ENCODE results near the gene JUP.

DNA sequence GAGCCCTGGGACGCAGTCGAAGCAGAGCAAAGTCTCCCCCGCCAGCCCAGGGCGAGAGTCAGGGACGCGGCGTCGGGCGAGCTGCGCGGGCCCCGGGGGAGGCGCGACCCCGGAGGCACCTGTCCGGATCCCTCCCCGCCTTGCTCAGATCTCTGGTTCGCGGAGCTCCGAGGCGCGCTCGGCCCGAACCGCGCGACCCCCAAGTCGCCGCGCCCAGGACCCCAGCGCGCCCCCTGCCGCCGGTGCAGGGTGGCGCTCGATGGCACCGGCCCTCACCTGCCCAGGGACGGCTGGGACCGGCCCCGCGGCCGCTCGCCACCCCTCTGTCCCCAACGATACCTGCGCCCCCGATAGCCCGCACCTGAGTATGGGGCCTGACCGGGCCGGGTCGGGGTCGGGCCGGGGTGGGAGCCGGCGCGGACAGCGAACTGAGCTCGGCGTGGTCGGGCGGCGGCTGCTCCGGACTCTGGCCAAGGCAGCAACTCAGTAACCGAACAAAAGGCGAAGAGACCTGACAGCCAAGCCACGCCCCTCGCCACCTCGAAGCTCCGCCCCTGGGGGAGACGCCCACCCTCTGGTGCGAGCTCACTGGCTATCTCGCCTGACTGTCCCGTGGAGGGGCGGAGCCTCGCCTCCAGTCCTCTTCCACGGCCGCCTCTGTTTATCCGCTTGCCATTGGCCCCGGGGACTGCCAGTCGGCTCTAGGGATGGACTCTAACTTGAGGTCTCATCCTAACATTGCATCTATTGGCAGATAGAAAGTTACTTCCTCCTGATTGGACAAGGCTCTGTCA lies at the start of gene JUP:
- TF ChIP-seq, protein P1, sequence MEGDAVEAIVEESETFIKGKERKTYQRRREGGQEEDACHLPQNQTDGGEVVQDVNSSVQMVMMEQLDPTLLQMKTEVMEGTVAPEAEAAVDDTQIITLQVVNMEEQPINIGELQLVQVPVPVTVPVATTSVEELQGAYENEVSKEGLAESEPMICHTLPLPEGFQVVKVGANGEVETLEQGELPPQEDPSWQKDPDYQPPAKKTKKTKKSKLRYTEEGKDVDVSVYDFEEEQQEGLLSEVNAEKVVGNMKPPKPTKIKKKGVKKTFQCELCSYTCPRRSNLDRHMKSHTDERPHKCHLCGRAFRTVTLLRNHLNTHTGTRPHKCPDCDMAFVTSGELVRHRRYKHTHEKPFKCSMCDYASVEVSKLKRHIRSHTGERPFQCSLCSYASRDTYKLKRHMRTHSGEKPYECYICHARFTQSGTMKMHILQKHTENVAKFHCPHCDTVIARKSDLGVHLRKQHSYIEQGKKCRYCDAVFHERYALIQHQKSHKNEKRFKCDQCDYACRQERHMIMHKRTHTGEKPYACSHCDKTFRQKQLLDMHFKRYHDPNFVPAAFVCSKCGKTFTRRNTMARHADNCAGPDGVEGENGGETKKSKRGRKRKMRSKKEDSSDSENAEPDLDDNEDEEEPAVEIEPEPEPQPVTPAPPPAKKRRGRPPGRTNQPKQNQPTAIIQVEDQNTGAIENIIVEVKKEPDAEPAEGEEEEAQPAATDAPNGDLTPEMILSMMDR (IDR thresholded peaks at IDR 0.05), result peak in 3 of 4 experiments; percentile 15 to 40 (median 18)
- peak; percentile 66 to 93 (median 92) for TF ChIP-seq POLR2AphosphoS5 (IDR thresholded peaks at IDR 0.05)
- peak; percentile 73 to 89 for TF ChIP-seq POLR2A (IDR thresholded peaks at IDR 0.05)
- no peak for TF ChIP-seq EP300 (IDR thresholded peaks at IDR 0.05)
